ENCODE results near the gene PLXNA2.

The PLXNA2 gene

DNA sequence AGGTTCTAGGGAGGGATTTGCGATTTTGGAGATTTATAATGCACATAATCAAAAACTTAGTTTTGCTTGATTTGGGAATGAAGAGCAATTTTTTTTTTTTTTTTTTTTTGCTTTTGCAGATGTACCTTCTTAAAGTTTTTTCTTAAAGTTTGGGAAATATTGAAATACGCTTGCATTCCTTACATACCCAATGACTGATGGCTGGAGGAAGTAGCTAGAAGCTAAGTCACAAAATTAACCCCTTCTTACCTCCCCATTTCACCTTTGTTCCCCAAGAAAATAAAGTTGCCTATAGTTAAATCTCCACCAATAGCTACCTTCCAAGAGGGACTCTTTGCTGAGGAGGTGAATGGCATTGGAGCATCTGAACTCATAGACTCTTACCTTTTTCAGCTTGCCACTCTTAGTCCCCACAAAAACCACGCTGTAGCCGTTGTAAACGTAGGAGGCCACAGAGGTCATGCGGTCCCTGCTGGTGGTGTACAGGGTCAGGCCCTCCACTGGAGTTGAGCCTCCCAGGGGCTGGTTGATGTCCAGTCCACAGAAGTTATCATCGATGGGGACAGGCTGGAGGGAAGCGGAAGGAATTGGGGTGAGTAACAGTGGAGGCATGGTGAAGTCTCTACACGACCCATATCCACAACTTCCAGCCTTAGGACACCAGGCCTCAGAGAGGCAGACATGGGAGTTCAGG, 34.1 kb downstream of the PLXNA2 start:
- in situ Hi-C loops (cut with MboI; ENCODE audit: low sequenced_read_pairs) = no loop called here

DNA sequence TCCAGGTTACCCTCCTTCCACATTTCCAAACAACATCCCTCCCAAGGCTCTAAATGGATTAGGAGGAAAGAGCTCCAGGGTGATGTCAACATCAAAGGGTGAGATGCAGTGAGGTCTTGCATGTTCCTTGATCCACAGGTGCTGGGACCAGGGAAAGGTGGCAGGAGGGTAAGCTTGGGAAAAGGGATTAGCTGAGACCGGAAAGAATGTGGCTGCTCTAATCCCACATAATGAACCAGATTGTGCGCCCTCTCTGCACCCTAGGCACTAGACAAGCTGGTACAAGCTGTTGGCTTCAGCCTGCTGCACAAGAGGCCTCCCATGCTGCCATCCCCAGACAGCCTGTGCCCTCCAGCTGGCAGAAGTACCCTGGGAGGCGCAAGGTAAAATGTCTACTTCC, 34.9 kb downstream of the PLXNA2 start:
- in situ Hi-C loops (cut with MboI; ENCODE audit: low sequenced_read_pairs) = no loop called here

- in situ Hi-C loops (cut with MboI; ENCODE audit: low sequenced_read_pairs) = no loop called here
Measured at GRCh38 chr1:208208132-208208487, 36.1 kb downstream of the PLXNA2 start.

DNA sequence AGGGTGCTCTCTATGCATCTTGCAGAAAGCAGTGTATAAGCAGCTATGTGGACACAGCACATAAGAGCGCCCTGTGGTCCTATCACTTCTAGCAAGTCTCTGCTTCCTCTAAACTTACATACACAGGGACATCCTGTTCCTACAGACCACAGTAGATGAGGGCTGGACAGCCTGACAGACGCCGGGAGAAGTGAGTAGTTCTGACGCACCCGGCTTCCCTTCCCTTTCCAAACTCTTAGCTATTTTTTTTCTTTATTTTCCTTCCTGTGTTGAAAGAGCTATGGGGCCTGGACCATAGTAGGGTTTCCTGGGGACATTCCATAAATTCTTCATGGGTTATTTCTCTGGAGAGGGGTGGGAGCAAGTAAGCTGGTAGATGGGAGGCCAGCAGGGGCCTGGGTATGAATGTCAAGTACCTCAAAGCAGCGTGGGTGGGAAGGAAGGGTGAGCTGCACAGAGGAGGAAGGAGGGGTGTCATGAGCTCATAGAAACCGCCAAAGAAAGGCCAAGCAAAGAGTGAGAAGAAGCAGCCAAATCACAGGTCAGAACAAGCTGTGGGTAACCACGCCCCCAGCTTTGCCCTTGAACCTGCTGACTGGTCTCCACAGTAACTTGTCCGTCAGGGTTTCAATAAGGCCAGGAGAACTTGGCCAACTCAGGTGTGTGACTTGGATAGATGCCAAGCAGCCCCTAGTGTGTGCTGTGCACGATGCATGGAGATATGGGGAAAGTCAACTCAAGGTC, 36.6 kb downstream of the PLXNA2 start:
- in situ Hi-C loops (cut with MboI; ENCODE audit: low sequenced_read_pairs) = no loop called here

- in situ Hi-C loops (cut with MboI; ENCODE audit: low sequenced_read_pairs) = no loop called here
Measured at GRCh38 chr1:208206092-208206698, 38.0 kb downstream of the PLXNA2 start.

DNA sequence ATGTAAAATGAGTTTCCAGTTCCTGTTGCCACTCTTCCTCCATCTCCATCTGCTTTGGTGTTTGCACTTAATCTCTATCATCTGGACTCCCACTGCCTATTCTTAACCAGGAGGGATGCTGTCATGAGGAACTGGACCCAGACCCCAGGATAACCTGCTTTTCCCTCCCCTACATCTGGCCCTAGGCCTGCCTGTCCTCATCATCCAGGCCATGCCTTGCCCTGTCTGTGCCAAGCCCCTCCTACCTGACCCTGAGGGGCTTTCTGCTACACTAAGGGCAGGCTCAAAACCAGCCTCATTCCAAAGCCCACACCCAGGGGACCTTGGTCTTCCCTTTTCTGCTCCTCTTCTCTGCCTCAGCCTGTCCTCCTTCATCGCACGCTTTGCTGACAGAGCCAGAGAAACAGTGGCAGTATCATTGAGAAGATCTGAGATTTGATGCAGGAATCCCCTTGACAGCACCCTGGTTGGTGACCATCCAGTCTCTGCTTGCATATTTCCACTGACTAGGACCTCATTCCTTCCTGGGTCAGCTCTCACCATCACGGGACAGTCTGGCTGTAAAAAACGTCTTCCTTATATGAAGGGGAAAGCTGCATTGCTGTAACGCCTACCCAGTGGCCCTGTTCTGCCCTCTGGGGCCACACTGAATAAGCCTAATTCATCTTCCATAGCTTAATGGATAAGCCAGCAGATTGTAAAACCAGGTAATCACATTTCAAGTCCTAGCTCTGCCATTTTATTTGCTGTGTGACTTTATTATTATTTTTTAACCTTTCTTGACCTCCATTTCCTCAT, 38.8 kb downstream of the PLXNA2 start:
- in situ Hi-C loops (cut with MboI; ENCODE audit: low sequenced_read_pairs) = no loop called here

- in situ Hi-C loops (cut with MboI; ENCODE audit: low sequenced_read_pairs) = no loop called here
Measured at GRCh38 chr1:208204779-208205178, 39.4 kb downstream of the PLXNA2 start.

GRCh38 chr1:208203848-208204609, 40.2 kb downstream of the PLXNA2 start:
- in situ Hi-C loops (cut with MboI; ENCODE audit: low sequenced_read_pairs) = no loop called here

DNA sequence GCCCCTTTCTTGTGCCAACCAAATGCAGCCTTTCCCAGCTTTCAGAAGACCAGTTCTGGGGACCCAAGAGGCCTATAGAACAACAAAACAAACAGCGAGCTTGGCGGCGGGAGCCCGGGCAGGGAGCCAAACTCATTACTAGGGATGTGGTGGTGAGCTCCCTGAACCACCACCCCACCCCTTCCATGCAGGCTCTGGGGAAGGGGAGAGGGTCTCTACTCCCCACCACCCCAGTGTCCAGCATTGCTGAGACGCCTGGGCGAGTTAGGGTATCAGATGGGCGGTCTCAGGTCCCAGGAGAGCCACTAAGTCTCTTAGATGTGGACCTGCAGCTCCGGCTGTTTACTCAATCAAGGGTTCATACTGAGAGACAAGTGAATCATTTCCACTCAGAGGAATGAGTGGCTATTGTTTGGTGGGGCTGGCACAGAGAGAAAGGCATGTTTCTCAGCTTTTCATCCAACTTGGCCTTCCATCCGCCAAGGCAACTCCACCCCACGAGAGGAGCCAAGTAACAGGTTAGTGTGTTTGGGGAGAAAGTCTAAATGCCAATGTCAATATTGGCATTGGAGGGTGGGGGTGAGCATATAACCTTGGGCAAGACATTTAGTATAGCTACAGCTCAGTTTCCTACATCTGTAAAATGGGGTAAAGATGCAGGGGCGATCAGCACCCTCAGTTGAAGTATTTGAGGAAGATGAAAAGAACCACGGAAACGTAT, 40.9 kb downstream of the PLXNA2 start:
- in situ Hi-C loops (cut with MboI; ENCODE audit: low sequenced_read_pairs) = no loop called here

DNA sequence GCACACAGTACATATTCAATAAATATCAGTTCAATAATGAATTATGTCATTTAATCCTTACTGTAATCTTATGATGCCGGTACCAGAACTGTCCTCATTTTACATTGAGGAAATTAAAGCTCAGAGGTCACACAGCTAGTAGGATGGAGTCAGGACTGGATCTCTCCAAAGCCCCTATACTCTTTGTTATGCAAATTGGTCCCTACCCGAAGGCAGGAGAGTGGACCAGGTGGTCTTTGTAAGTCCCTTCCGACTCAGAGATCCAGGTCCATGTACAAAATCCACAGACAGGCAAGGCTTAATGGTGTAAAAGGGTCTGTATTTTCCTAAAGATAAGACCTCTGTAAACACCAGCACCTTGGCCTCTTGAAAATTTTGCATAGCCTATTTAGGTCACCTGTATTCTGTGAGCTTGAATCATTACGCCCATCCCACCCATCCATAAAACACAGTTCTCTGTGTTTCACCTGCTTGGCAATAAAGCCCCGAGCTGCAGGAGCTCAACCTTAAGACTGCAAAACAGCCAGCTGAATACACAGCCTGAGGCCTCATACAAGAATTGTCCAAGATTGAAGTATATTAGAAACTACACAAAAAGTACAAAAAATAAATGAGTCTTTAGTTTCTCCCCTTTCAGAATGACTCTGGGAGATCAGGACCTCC, 41.7 kb downstream of the PLXNA2 start:
- in situ Hi-C loops (cut with MboI; ENCODE audit: low sequenced_read_pairs) = no loop called here

DNA sequence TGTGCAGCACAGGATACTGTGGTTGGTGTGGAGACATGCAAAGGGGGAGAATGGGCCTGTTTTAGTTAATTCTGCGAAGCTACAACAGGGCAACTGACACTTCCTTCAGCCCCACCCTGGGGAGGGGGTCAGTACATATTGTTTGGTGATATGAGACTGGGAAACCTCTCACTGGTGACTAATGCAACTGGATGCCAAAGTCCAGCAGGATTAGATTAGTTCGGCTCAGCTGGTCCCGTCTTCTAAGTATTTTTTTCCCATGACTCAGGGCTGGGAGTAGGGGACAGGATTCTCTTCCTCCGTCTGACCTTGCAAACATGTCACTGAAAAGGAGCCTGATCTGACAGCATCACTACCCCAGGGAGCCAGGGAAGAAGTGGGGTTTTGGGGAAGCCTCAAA, 43.0 kb downstream of the PLXNA2 start:
- in situ Hi-C loops (cut with MboI; ENCODE audit: low sequenced_read_pairs) = no loop called here

DNA sequence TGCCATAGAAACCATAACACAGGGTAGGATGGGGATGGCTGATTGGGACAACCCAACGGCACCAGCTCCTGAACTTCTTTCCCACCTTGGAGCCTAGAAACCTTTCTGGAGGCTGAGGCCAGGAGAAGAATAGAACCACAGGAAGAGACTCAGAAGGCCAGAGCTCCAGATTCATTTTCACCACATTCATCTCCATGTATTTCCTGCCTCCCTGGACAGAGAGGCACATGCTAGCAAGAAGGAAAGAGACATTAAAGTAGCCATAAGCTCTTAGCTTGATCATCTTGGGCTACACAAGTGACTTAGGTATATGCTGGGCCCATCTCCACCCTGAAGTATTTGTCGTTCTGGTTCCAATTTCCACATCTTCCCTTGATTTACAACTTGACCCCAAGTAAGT, 44.1 kb downstream of the PLXNA2 start:
- in situ Hi-C loops (cut with MboI; ENCODE audit: low sequenced_read_pairs) = no loop called here

GRCh38 chr1:208198236-208198635, 45.9 kb downstream of the PLXNA2 start:
- in situ Hi-C loops (cut with MboI; ENCODE audit: low sequenced_read_pairs) = no loop called here

GRCh38 chr1:208194944-208195343, 49.2 kb downstream of the PLXNA2 start:
- in situ Hi-C loops (cut with MboI; ENCODE audit: low sequenced_read_pairs) = no loop called here

DNA sequence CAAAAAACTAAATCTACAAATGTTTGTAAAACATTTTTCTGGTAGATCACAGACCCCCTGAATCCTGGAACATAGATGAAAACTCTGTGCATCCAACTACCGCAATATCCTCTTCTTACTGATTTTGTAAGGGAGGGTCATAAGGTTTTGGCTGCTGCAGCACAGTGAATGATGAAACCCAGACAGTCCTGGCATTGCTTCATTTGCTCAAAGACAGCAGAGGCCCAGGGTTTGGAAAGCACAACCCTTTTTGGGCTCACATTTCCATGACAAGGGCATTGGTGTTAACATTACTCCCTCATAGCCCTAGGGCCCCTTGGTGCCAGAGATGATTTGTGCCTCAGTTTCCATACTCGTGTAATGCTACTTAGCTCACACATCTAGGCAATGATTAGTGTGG, 51.2 kb downstream of the PLXNA2 start:
- in situ Hi-C loops (cut with MboI; ENCODE audit: low sequenced_read_pairs) = no loop called here

GRCh38 chr1:208190784-208191183, 53.4 kb downstream of the PLXNA2 start:
- in situ Hi-C loops (cut with MboI; ENCODE audit: low sequenced_read_pairs) = no loop called here

DNA sequence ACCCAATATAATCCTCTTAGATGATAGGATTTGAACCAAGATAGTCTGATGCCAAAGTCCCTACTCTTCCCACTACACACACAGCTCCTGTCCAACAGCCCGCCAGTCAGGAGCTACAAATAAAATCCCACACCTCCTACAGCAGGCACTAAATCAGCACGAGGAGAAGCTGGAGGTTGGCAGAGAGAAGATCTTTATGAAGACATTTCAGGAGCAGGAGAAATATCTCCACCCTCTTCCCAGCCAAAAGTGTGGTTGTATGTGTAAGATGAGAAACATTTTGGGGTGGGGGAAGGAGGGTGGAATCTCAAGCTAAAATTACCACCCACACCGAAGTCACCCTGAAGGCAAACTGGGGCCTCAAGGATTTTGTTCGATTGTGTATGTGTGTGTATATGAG, 54.5 kb downstream of the PLXNA2 start:
- in situ Hi-C loops (cut with MboI; ENCODE audit: low sequenced_read_pairs) = no loop called here

DNA sequence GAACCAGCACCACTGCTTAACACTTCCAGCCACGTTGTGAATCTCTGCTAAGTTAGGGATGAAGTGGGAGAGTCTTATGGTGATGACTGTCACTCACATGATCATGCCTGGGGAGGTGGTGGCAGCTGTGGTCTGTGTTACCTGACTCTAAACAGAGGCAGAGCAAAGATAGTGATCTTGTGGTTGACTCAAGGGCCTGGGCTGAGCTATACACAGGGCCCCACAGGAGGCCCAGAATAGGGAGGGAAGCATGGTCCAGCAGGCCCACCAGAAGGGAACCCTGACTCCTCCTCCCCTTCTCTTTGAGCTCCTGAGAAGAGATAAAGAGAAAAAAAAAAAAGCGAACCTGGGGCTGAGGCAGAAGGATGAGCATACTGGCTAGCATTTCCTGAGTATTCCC, 55.0 kb downstream of the PLXNA2 start:
- in situ Hi-C loops (cut with MboI; ENCODE audit: low sequenced_read_pairs) = no loop called here

DNA sequence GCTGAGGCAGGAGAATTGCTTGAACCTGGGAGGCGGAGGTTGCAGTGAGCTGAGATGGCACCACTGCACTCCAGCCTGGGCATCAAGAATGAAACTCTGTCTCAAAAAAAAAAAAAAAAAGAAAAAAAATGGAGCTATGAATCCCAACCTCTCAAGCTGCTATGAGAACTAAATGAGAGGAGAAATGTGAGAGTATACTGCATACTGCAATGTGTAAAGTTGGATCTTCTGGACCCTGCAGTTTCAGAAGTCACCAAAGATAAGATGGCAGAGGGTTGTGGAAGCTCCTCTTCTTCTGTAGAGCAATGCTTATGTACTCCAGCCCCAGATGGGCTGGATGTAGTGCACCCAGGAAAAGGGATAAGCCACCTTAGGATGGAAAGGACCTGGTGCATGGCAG, 55.6 kb downstream of the PLXNA2 start:
- in situ Hi-C loops (cut with MboI; ENCODE audit: low sequenced_read_pairs) = no loop called here
